ENCODE data around the gene CNTN4. TPM values are rescaled to one million over a fixed set of nuclear protein-coding genes. Genes with fewer than 3 reads are reported as not detected.

Gene CNTN4
- total RNA-seq, 1 experiment from 2014 or later: not detected

- Mint-ChIP-seq H3K4me1 (peaks cover 5% of the 10 kb centered on the region; the same call in 1 of the 2 replicates), H3K27ac (no peak overlapping the region)
- POLR2A ChIA-PET: no interaction called here
Observed at GRCh38 chr3:3105815-3106214, 1007.1 kb downstream of the CNTN4 start.

DNA sequence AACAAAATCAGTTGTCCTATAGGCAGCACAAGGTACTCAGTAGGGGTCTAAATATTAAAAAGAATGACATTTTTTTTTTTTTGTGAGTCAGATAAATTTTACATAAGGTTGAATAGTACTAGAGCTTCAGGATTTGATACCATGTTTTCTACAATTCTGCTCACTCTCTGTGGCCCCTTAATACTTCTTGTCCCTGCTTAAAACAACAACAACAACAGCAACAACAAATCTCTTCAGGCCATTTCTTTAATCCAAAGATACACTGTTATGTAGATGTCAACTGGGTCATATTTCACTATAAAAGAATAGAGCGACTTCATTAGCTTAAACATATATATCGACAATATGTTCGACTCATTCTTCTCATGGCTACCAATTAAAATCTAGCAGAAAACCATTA, 1008.5 kb downstream of the CNTN4 start:
- Mint-ChIP-seq H3K4me3 (no peak overlapping the region), H3K27me3 (ENCODE audit: low read depth) (no peaks in the 10 kb centered on the region; the same call in 1 of the 2 replicates), H3K4me1 (peaks cover 6% of the 10 kb centered on the region; the same call in 1 of the 2 replicates), H3K9me3 (peaks cover 51% of the 10 kb centered on the region), H3K27ac (no peak overlapping the region), H3K36me3 (peaks cover 19% of the 10 kb centered on the region)
- CTCF ChIA-PET: no interaction called here
- ATAC-seq: no peak
- POLR2A ChIA-PET: no interaction called here
- DNase-seq (ENCODE audit: low spot score): no peak
- no peak for TF ChIP-seq TEAD4 (CRISPR knock-in tag; IDR thresholded peaks at IDR 0.05)
- TF ChIP-seq, protein P1, sequence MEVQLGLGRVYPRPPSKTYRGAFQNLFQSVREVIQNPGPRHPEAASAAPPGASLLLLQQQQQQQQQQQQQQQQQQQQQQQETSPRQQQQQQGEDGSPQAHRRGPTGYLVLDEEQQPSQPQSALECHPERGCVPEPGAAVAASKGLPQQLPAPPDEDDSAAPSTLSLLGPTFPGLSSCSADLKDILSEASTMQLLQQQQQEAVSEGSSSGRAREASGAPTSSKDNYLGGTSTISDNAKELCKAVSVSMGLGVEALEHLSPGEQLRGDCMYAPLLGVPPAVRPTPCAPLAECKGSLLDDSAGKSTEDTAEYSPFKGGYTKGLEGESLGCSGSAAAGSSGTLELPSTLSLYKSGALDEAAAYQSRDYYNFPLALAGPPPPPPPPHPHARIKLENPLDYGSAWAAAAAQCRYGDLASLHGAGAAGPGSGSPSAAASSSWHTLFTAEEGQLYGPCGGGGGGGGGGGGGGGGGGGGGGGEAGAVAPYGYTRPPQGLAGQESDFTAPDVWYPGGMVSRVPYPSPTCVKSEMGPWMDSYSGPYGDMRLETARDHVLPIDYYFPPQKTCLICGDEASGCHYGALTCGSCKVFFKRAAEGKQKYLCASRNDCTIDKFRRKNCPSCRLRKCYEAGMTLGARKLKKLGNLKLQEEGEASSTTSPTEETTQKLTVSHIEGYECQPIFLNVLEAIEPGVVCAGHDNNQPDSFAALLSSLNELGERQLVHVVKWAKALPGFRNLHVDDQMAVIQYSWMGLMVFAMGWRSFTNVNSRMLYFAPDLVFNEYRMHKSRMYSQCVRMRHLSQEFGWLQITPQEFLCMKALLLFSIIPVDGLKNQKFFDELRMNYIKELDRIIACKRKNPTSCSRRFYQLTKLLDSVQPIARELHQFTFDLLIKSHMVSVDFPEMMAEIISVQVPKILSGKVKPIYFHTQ (CRISPR knock-in tag; IDR thresholded peaks at IDR 0.05): no peak
- TF ChIP-seq, protein P2, sequence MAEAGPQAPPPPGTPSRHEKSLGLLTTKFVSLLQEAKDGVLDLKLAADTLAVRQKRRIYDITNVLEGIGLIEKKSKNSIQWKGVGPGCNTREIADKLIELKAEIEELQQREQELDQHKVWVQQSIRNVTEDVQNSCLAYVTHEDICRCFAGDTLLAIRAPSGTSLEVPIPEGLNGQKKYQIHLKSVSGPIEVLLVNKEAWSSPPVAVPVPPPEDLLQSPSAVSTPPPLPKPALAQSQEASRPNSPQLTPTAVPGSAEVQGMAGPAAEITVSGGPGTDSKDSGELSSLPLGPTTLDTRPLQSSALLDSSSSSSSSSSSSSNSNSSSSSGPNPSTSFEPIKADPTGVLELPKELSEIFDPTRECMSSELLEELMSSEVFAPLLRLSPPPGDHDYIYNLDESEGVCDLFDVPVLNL (CRISPR knock-in tag; IDR thresholded peaks at IDR 0.05; ENCODE audit: borderline replicate concordance, low read depth): no peak
- TF ChIP-seq FOXP4 (CRISPR knock-in tag; IDR thresholded peaks at IDR 0.05): no peak
- TF ChIP-seq, protein P3, sequence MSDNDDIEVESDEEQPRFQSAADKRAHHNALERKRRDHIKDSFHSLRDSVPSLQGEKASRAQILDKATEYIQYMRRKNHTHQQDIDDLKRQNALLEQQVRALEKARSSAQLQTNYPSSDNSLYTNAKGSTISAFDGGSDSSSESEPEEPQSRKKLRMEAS (CRISPR knock-in tag; IDR thresholded peaks at IDR 0.05): no peak
- TF ChIP-seq, protein P4, sequence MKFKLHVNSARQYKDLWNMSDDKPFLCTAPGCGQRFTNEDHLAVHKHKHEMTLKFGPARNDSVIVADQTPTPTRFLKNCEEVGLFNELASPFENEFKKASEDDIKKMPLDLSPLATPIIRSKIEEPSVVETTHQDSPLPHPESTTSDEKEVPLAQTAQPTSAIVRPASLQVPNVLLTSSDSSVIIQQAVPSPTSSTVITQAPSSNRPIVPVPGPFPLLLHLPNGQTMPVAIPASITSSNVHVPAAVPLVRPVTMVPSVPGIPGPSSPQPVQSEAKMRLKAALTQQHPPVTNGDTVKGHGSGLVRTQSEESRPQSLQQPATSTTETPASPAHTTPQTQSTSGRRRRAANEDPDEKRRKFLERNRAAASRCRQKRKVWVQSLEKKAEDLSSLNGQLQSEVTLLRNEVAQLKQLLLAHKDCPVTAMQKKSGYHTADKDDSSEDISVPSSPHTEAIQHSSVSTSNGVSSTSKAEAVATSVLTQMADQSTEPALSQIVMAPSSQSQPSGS (CRISPR knock-in tag; IDR thresholded peaks at IDR 0.05; ENCODE audit: borderline replicate concordance, low read depth): no peak
- no peak for TF ChIP-seq ELF4 (CRISPR knock-in tag; IDR thresholded peaks at IDR 0.05; ENCODE audit: low read depth)

More at GRCh38 chr3:3105815-3106214, 1007.1 kb downstream of the CNTN4 start:
- ATAC-seq (no peak), DNase-seq (ENCODE audit: low spot score) (no peak)
- TF ChIP-seq, protein P5, sequence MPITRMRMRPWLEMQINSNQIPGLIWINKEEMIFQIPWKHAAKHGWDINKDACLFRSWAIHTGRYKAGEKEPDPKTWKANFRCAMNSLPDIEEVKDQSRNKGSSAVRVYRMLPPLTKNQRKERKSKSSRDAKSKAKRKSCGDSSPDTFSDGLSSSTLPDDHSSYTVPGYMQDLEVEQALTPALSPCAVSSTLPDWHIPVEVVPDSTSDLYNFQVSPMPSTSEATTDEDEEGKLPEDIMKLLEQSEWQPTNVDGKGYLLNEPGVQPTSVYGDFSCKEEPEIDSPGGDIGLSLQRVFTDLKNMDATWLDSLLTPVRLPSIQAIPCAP (CRISPR knock-in tag; IDR thresholded peaks at IDR 0.05): no peak
- TF ChIP-seq, protein P6, sequence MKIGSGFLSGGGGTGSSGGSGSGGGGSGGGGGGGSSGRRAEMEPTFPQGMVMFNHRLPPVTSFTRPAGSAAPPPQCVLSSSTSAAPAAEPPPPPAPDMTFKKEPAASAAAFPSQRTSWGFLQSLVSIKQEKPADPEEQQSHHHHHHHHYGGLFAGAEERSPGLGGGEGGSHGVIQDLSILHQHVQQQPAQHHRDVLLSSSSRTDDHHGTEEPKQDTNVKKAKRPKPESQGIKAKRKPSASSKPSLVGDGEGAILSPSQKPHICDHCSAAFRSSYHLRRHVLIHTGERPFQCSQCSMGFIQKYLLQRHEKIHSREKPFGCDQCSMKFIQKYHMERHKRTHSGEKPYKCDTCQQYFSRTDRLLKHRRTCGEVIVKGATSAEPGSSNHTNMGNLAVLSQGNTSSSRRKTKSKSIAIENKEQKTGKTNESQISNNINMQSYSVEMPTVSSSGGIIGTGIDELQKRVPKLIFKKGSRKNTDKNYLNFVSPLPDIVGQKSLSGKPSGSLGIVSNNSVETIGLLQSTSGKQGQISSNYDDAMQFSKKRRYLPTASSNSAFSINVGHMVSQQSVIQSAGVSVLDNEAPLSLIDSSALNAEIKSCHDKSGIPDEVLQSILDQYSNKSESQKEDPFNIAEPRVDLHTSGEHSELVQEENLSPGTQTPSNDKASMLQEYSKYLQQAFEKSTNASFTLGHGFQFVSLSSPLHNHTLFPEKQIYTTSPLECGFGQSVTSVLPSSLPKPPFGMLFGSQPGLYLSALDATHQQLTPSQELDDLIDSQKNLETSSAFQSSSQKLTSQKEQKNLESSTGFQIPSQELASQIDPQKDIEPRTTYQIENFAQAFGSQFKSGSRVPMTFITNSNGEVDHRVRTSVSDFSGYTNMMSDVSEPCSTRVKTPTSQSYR (CRISPR knock-in tag; IDR thresholded peaks at IDR 0.05): no peak
- no peak for TF ChIP-seq NFE2L1 (CRISPR knock-in tag; IDR thresholded peaks at IDR 0.05)
- TF ChIP-seq NFATC4 (CRISPR knock-in tag; IDR thresholded peaks at IDR 0.05): no peak
- no peak for TF ChIP-seq ZNF121 (CRISPR knock-in tag; IDR thresholded peaks at IDR 0.05)
- TF ChIP-seq MXD4 (CRISPR knock-in tag; IDR thresholded peaks at IDR 0.05; ENCODE audit: borderline replicate concordance): no peak
- TF ChIP-seq CTCF (IDR thresholded peaks at IDR 0.05): no peak
- CTCF ChIA-PET: no interaction called here
- no peaks in the 10 kb centered on the region; the same call in 1 of the 2 replicates for H3K27me3 Mint-ChIP-seq (ENCODE audit: low read depth)
- H3K36me3 Mint-ChIP-seq: peaks cover 17% of the 10 kb centered on the region
- H3K4me3 Mint-ChIP-seq: no peak overlapping the region
- H3K9me3 Mint-ChIP-seq: peaks cover 53% of the 10 kb centered on the region
